T47D (cell line): ENCODE results near the gene ABHD17C.

Source experiments
- DNase-seq, 2 experiments: peaks; one replicate each; pipeline versions ENCODE4 v3.0.0 to v3.0.0-alpha.2; 2011 to 2012; ENCODE audit warnings: low read depth in 1 of 2, low spot score in 1 of 2
- JUND ChIP-seq: IDR thresholded peaks from 2 replicates; pipeline ENCODE4 v1.6.1; 2012; ENCODE audit warnings: low read depth
- in situ Hi-C: cut with HindIII; loops from 2 replicates; pipeline ENCODE4 v1.10.0; 2016; ENCODE audit warnings: low sequenced_read_pairs, low pct_unique_long_range_greater_than_20kb

The ABHD17C gene

DNA sequence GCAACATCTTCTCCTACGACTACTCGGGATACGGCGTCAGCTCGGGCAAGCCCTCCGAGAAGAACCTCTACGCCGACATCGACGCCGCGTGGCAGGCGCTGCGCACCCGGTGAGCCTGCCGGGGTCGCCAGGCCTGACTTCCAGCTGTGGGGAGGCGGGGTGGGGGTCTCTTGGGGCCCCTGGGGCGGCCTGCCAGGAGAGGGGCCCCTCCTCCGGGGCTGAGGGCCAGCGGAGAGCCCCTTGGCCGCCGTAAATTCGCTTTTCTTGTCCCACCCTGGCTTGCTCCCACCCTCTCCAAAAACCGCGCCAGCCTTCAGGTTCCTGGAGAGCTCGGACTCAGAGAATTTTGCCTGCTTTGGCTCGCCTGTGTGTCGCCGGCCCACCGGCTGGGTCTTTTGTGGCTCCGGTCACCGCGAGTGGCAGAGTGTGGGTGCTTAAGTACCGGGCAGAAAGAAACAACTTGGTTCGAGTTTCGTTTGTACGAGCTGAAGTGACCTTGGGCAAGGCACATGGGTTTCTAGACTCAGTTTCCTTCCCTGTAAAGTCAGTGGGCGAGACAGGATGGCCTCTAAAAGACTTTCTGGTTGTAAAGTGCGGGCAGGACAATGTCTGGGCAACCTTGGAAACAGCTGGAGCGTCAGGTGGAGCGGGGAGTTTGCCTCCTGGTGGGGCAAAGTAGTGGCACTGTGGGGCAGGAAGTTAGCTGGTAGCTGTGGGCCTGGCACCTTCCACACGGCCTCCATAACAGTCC is 976 bp downstream of the ABHD17C start:
- in situ Hi-C loops, result no loop called here
- DNase-seq, result peak; percentile 71 to 76
- TF ChIP-seq JUND, result no peak

DNA sequence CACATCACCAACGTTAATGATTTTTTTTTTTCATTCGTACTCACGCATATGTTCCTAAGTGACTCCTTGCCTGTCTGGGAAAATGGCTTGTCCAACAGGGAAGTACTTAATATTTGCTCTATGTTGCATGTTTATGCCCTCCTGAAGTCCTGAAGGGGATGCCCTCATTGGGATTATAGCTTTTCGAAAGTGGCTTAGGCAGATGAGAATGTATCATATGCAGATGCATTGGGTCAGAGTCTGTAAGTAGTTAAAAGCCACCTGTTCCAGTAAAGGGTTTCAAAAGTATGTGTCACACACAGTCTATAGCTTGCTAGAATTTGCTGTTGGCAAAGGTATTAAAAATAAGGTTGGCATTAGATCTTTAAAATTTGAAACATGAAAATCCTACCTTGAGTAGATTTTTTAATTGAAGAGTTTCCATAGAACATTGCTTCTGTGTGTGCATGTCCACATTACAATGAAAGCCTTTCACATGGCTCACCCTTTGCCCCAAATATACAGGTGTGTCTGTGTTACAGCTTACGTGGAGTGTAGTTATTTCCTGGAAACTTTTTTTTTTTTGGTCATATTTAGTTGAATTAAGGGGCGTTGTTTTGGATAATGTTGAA is 2.1 kb downstream of the ABHD17C start:
- no peak for DNase-seq
- TF ChIP-seq JUND, result no peak
- in situ Hi-C loops, result no loop called here

DNA sequence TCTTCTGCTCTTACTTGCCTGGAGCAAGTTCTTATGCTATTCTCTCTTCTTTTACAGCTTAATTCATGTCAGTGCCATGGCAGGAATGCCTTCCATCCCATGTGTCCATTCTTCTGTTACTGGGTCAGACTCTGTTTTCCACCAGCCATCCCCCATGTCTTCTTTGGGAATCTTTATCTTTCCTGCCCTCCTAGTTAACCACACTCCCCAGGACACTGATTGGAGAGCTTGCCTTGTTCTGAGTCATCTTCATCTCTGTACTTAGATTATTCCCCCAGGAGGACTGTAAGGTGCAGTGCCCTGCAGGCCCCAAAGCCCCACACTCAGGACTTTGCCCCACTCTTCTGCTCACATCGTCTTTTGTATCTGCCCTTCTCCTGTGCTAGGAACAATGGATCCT is 3.6 kb downstream of the ABHD17C start:
- DNase-seq, result no peak
- in situ Hi-C loops, result no loop called here
- TF ChIP-seq JUND, result no peak

DNA sequence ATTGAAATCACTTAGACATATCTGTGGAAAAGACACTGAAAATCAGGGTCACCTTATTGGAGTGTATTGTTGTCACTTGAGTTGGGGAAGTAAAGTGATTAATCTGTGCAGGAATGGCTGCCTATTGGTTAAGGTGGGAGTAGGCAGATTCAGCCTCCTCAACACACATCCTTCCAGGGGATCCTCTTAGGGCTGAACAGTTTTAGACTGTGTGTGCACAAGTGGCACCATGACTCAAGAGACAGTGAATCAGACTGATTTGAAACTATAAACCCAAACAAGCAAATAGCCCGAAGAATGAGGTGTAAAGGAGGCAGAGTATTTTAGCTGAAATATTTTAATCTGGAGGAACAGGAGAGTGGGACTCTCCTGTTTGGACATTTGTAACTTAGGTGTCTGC is 4.9 kb downstream of the ABHD17C start:
- no peak for TF ChIP-seq JUND
- in situ Hi-C loops, result no loop called here
- DNase-seq, result no peak

DNA sequence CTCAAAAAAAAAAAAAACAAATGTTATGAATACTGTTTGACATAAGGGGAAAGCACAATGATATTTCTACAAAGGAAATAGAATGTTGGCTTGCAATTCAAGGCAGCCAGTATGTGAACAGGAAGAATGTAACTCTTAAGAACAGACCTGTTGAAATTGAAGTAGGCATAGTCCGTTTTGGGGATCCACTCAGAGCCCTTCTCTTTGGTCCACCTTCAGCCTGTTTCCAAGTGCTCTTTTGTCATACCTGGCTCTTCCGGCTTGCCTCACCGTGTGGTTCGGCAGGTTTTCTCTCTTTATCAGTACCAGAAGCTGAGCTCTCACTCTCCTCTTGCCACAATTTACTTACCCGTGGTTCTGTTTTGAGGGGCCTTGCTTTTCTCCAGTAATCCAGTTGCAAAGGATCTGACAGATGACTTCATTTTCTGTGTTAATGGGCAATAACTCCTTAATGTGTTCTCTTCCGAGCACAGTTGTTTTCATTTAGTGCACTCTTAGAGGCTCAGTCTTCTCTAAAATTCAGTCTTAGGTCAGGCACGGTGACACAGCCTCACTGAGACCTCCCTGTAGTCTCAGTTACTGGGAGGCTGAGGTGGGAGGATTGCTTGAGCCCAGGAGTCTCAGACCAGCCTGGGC is 6.7 kb downstream of the ABHD17C start:
- in situ Hi-C loops, result no loop called here
- peak in 1 of 2 experiments; percentile 36 for DNase-seq
- no peak for TF ChIP-seq JUND

DNA sequence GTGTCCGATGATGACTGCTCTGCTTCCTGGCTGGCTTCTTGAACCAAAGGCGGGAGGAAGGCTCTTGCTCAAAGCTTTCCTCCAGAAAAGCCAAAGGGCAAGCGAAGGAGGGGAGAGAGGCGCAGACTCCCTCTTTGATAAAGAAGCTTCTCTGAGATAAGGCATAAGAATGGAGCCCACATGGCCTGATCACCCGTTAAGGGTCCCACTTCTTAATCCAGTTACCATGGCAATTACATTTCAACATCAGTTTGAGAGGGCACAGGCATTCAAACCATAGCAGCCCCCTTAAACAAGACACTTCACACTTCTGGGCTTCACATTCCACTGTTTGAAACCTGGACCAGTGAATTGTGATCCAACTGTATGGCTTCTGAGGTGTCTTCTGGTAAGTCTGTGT is 8.0 kb downstream of the ABHD17C start:
- no peak for TF ChIP-seq JUND
- in situ Hi-C loops, result no loop called here
- no peak for DNase-seq

DNA sequence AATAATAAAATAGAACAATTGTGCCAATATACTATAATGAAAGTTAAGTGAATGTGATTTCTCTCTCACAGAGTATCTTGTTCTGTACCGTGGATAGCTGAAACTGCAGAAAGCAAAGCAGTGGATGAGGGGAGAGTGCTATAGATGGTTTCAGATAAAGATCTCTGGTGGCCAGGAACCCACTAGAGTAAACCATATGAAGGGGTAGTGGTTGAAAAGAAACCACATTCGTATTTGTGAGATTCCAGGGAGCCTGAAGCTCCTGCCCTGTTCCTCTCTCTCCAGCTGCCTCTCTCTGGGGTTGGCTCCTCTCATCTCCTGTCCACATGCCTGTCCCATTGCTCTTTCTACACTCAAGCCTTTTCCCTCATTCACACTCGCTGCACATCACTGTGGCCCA is 8.9 kb downstream of the ABHD17C start:
- TF ChIP-seq JUND, result no peak
- in situ Hi-C loops, result no loop called here

GRCh38 chr15:80706161-80706560 is 11.1 kb downstream of the ABHD17C start:
- TF ChIP-seq JUND, result no peak
- in situ Hi-C loops, result no loop called here
- DNase-seq, result no peak

More for the DNA sequence above, 8.9 kb downstream of the ABHD17C start:
- no peak for DNase-seq

- TF ChIP-seq JUND, result no peak
- in situ Hi-C loops, result no loop called here
- no peak for DNase-seq
Observed at GRCh38 chr15:80709542-80709941, 14.4 kb downstream of the ABHD17C start.

DNA sequence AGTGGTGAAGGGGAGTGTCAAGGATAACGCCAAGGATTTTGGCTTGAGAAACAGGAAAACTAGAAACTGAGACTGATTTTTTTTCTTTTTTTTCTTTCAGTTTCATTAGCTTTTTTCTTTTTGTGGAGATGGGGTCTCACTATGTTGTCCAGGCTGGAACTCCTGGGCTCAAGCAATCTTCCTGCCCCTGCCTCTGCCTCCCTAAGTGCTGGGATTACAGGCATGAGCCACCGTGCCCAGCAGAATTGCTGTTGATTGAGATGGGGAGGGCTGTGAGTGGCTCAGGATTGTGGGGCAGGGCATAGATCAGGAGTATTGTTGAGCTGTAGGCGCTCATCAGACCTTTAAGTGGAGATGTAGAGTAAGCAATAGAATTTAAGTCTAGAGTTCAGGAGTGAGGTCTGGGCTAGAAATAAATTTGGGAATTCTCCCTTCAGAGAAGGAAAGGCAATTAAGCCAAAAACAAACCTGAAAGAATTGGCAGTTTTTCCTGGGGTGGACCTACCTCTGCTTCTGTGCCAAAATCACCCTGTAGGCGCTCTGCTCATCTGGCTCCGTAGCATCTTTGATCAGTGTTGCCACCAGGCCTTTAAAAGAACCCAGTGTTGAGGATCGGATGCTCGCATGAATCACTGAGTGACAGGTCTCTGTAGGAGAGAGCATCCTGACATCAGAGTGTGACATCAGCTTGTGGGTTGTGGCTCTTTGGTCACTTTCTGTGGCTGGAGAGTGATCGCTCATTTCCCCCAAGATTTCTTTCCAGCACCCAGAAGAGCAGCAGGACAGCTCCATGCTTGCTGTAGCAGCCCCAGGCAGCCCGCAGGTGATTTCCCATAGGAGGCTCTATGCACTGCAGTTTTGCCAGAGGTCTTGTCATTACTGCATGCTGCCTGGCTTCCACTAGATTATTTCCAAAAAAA is 15.8 kb downstream of the ABHD17C start:
- in situ Hi-C loops, result no loop called here
- no peak for TF ChIP-seq JUND
- DNase-seq, result no peak

- in situ Hi-C loops, result no loop called here
Observed at GRCh38 chr15:80711886-80712285, 16.8 kb downstream of the ABHD17C start.

DNA sequence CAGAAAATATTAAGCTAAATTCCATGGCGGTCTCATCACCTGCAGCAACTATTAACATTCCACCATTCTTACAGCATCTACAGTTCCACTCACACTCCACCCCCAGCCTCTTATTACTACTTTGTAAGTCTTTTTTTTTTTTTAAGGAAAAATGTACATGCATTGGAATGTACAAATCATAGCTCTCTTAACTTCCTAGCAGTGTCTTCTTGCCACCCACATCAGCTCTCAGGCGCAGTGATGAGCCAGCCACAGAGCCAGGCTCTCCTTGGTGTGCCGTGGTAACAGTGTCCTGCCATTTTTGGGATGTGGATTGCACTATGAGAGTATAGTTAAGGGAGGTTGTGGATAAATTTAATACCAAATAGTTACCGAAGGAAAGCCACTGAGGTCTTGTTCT is 17.8 kb downstream of the ABHD17C start:
- no peak for TF ChIP-seq JUND
- in situ Hi-C loops, result no loop called here
- DNase-seq, result no peak

More at GRCh38 chr15:80711886-80712285, 16.8 kb downstream of the ABHD17C start:
- TF ChIP-seq JUND, result no peak
- no peak for DNase-seq
